Measurements from ENCODE around the gene EXOC2.

DNA sequence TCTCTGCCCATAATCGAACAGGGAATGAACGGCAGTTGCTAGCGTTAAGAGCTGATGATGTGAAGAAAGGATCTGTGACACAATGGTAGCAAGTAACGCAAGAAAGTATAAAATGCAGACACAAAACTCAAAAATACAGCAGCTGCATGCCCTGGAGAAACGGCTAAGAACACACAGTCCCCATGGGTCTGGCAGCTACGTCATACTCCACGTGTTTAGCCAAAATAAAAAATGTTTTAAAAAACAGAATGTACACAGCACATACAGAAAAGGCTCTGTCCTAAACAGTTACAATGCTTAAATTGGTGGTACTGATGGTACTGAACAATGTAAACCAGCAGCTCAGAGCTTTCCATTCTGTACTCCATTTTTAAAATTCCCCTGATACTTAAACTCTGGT, 70.5 kb downstream of the EXOC2 start:
- TF ChIP-seq POLR2A (IDR thresholded peaks at IDR 0.05; ENCODE audit: low read depth, low read length) (no peak), TAF1 (IDR thresholded peaks at IDR 0.05; ENCODE audit: borderline replicate concordance, low read depth, low read length) (no peak), POLR2AphosphoS5 (IDR thresholded peaks at IDR 0.05; ENCODE audit: low read depth, low read length) (no peak)

All from GM12892 (cell line).